Jurkat, Clone E6-1 (cell line): ENCODE measurements around the gene SERP2. TPM values are rescaled to one million over a fixed set of nuclear protein-coding genes. Genes with fewer than 3 reads are reported as not detected.
"Not testable (repeated sequence)": the region's sequence is repeated elsewhere in the genome, so short reads cannot be mapped to it uniquely, and the experiment has no call there.

Experiments
- DNase-seq: peaks from one replicate; pipeline ENCODE4 v3.0.0-alpha.2; 2011; ENCODE audit warnings: low read depth, low spot score
- H3K4me3 ChIP-seq: 2 replicates; pipeline ENCODE4 v1.5.1; 2011; ENCODE audit warnings: mild to moderate bottlenecking, low read length, control low read depth, moderate library complexity
- polyA plus RNA-seq: library from polyadenylated mRNA; unstranded; fragments of >200 nt; gene quantifications from one replicate; pipeline ENCODE4 v1.2.1, GENCODE V29; 2012; ENCODE audit warnings: missing spikeins; ENCODE audit not compliant: insufficient read length, insufficient read depth

The SERP2 gene
- not detected for polyA plus RNA-seq

- no peak within 1 kb of the TSS for H3K4me3 ChIP-seq
These were observed at the start of gene SERP2 for GRCh38 chr13:44373601-44374347. Gene SERP2, plus strand, starts transcription at chr13:44373824. Its CDS starts 202 bp downstream, at chr13:44374026.

DNA sequence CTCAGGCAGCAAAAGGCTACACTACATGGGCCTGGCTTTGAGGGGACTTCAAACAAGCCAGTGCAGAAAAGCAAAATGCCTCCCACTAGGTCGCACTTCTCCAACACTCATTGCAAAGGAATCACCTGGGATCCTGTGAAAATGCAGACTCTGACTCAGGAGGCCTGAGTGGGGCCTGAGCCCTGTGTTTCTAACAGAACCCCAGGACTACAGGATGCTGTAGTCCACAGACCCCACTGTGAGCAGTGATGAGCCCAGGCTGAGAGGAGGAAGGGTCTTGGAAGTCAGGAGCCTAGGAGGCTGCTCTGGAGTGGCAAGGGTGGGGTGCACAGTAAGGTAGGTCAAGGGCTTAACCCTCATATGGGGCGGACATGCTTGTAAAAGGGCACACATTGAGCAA is 46.7 kb upstream of the SERP2 start:
- DNase-seq: no peak
- no peak overlapping the region for H3K4me3 ChIP-seq

More at GRCh38 chr13:44373601-44374347, at the start of gene SERP2:
- DNase-seq: no peak

GRCh38 chr13:44329041-44329440 is 44.6 kb upstream of the SERP2 start:
- not testable (repeated sequence) for DNase-seq, H3K4me3 ChIP-seq

DNA sequence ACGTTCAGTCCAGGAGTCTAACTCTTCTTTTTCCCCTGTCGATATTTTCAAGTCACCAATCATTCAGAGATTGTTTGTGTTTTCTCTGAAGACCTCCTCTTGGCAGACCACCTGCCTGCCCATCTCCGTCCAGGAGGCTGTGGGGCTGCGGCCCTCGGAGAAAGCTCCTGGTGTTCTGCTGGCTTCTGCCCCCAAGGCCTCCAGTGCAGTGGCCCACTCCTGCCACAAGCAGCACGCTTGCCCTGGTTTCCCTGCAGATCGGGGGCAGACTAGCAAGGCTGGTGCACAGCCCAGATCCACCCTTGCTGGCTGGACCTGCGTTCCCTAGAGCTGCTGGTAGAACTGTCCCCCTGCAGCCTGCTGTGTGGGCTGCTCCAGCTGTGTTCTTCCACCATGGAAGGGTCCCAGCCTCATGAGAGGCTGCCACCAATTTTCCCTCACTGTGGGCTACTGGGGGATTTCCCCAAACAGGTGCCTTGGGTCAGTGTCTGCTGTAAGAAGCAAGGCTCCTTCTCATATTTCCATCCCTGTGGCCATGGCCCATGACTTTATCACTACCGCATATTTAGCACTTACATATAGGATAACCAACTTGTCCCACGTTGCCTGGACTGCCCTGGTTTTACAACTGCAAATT is 43.6 kb upstream of the SERP2 start:
- no peak overlapping the region for H3K4me3 ChIP-seq
- no peak for DNase-seq

DNA sequence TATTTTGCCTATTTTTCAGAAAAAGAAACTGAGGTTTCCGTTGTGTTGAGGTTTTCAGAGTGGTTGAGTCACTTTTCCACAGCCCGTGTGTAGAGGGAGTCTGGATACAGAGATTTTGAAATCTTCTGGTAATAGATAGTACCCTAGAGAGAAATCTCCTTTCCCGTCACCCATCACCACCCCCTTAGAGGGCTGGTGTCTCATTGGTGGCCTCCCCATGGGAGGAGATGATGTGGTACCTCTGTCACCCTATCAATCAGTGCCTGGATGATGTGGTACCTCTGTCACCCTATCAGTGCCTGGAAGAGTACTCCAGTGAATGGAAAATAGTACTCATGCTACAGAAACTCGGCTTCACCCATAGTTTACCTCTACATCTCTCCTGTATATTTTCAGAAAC is 42.2 kb upstream of the SERP2 start:
- H3K4me3 ChIP-seq: no peak overlapping the region
- no peak for DNase-seq

GRCh38 chr13:44331912-44332851 is 41.4 kb upstream of the SERP2 start:
- no peak for DNase-seq
- no peak overlapping the region for H3K4me3 ChIP-seq

GRCh38 chr13:44333950-44334655 is 39.5 kb upstream of the SERP2 start:
- no peak for DNase-seq
- H3K4me3 ChIP-seq: no peak overlapping the region

GRCh38 chr13:44334751-44335150 is 38.9 kb upstream of the SERP2 start:
- DNase-seq: no peak
- H3K4me3 ChIP-seq: no peak overlapping the region

DNA sequence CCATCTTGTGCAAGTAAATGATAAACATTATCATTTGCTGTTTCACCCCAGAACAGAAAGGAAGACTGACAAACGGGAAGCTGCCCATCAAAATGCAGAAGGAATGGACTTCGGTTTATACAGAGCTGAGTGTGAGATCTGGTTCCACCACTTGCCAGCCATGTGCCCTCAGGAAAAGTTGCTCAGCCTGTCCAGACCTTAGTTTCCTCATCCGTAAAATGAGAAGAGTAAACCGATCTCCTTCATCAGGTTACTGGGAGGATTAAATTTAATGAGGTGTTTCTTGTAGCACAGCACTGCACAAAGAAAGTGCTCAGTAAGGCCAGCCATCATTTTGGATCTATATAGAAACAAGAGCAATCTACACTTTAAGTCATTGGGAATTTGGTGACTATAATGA is 36.7 kb upstream of the SERP2 start:
- DNase-seq: no peak
- H3K4me3 ChIP-seq: no peak overlapping the region

DNA sequence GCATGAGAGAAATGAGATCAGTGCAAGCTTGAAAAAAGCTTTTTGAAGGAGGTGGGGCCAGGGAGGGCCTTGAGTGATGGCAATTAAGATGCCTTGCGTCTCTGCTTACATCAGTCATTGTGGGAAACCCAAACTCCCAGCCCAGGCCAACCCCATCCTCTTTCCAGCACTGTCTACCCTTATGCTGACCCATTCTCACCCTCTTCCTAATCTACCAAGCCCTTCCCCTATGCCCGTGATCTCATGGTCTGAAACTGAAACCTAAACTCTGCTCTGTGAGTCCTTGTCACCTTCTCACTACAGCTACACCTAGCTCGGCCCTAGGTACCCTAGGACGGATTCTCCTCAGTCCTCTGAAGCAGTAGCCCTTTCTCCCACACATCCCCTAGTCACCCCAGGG is 36.0 kb upstream of the SERP2 start:
- H3K4me3 ChIP-seq: no peak overlapping the region
- no peak for DNase-seq

DNA sequence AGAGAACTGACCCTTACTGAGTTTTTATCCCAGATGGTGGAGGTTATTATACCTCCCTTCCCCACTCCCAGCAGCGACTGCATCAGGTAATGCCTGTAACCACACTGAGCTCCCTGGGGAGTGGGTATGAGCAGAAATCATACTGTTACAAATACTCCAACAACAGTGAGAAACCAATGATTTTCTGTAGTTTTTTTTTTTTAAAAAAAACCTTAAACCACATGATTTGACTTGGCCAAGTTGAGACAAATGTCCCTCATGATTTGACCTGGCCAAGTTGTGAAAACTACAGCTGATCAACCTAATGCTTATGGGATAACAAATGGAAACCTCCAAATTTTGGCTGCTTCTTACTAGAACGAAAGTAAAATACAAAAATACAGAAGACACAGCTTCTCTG is 33.1 kb upstream of the SERP2 start:
- no peak overlapping the region for H3K4me3 ChIP-seq
- DNase-seq: no peak

- no peak overlapping the region for H3K4me3 ChIP-seq
- DNase-seq: no peak
These were observed 30.9 kb upstream of the SERP2 start for GRCh38 chr13:44342741-44343140.

DNA sequence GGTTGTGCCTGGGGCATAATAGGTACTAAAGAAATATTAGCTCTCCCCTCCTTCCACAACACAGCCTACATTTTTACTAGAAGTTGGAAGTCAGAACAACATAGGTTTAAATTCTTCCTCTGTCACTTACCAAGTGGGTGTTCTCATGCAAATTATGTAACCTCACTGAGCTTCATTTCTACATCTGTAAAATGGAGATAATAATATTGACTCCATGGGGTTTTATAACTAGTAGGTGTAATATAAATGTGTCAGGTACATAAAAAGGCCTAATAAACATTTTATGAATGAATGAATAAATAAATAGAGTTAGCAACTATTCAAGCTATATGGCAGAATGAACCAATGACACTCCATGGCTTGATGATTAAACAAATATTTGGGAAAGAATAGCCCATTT is 27.1 kb upstream of the SERP2 start:
- no peak for DNase-seq
- no peak overlapping the region for H3K4me3 ChIP-seq

DNA sequence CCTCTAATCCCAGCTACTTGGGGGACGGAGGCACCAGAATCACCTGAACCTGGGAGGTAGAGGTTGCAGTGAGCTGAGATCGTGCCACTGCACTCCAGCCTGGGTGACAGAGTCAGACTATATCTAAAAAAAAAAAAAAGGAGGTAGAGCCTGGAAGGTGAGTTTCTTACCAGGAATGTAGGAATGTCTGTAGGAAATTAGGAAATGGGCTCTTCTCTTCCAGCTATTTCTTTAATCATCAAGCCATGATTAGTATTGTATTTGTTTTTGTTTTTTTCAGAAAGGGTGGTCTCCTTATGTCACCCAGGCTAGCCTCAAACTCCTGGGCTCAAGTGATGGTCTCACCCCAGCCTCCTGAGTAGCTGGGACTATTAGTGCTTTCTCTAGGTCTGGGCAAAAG is 26.3 kb upstream of the SERP2 start:
- H3K4me3 ChIP-seq: no peak overlapping the region
- no peak for DNase-seq

- no peak for DNase-seq
- H3K4me3 ChIP-seq: no peak overlapping the region
These were observed 25.7 kb upstream of the SERP2 start for GRCh38 chr13:44347949-44348348.

GRCh38 chr13:44350775-44351504 is 22.7 kb upstream of the SERP2 start:
- DNase-seq: no peak
- no peak overlapping the region for H3K4me3 ChIP-seq

DNA sequence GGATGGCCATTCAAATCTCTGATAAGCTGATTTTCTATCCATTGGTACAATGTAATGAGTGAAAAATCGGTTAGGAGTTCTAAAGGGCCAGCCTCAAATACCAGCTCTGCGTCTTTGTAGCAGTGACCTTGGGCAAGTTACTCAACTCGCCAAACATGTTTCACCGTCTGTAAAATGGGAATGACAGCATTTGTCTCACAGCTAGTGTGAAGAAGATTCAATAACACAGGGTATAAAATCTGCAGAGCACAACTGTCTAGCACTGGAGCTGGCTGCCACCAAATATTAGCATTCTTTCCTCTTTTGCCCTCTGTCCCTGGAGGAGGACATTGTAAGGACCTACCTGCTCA is 22.1 kb upstream of the SERP2 start:
- DNase-seq: no peak
- no peak overlapping the region for H3K4me3 ChIP-seq

GRCh38 chr13:44352202-44352601 is 21.4 kb upstream of the SERP2 start:
- peak; percentile 67 for DNase-seq

GRCh38 chr13:44352671-44353070 is 21.0 kb upstream of the SERP2 start:
- DNase-seq: peak; percentile 14

More at GRCh38 chr13:44352202-44352601, 21.4 kb upstream of the SERP2 start:
- no peak overlapping the region for H3K4me3 ChIP-seq

More at GRCh38 chr13:44352671-44353070, 21.0 kb upstream of the SERP2 start:
- no peak overlapping the region for H3K4me3 ChIP-seq
